Measurements from ENCODE around the gene LAIR1. TPM values are rescaled to one million over a fixed set of nuclear protein-coding genes. Genes with fewer than 3 reads are reported as not detected.
"Not testable (repeated sequence)": the region's sequence is repeated elsewhere in the genome, so short reads cannot be mapped to it uniquely, and the experiment has no call there.

The LAIR1 gene
- total RNA-seq (2014; rRNA removed; shearing (Covaris generic)): 0.37 TPM in 1 of 2 replicates, not detected in the other

DNA sequence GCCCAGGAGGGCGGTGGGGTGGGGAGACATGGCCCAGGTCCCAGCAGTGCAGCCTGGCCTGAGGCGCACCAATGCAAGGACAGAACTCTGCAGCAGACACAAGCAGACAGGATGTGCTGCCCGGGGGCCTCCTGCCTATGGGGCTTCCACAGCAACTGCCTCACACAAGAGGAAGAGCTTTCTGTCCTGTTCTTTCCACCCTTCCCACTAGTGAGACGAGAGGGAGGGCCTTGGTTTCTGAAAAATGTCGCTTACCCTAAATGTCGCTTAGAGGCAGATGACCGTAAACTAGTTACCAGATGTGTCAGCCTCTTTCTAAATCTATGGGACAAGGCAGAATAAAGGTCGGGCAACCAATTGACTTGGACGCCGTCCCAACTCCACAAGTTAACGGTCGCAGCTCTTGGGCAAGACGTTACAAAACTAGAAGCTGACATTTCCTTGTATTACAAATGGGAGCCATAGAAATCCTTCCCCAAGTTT lies at the start of gene LAIR1:
Gene LAIR1 (minus strand): TSS at position 157 of the 483 bp plus-strand sequence. CDS start 127 bp downstream, at position 30.
- in situ Hi-C loops (cut with HindIII; ENCODE audit: low sequenced_read_pairs): no loop called here
- DNase-seq (ENCODE audit: low spot score): no peak

DNA sequence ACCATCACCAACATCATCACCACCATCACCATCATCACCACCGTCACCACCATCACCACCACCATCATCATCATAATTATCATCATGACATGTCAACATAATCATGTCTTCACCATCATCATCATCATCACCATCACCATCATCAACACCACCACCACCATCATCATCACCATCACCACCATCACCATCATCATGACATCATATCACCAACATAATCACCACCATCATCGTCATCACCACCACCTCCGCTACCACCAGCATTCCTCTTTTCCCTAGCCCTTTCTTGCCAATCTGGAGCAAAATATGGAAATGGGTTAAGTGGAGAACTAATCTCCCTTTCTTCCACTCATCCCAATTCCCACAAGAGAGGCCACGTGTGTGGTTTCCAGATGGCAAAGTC lies 49.4 kb upstream of the LAIR1 start:
- no peak for DNase-seq (ENCODE audit: low spot score)
- in situ Hi-C loops (cut with HindIII; ENCODE audit: low sequenced_read_pairs): no loop called here

GRCh38 chr19:54412877-54413276 lies 48.1 kb upstream of the LAIR1 start:
- in situ Hi-C loops (cut with HindIII; ENCODE audit: low sequenced_read_pairs): no loop called here
- DNase-seq (ENCODE audit: low spot score): no peak

DNA sequence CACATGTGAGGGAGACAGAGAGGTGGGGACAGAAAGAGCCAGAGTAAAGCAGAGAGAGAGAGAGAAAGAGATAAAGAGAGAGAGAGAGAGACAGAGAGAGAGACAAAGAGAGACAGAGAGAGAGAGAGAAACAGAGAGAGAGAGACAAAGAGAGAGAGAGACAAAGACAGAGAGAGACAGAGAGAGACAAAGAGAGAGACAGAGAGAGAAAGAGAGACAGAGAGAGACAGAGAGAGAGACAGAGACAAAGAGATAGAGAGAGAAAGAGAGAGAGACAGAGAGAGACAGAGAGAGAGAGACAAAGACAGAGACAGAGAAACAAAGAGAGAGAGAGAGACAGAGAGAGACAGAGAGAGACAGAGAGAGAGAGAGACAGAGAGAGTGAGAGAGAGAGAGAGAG lies 46.3 kb upstream of the LAIR1 start:
- DNase-seq (ENCODE audit: low spot score): no peak
- in situ Hi-C loops (cut with HindIII; ENCODE audit: low sequenced_read_pairs): no loop called here

DNA sequence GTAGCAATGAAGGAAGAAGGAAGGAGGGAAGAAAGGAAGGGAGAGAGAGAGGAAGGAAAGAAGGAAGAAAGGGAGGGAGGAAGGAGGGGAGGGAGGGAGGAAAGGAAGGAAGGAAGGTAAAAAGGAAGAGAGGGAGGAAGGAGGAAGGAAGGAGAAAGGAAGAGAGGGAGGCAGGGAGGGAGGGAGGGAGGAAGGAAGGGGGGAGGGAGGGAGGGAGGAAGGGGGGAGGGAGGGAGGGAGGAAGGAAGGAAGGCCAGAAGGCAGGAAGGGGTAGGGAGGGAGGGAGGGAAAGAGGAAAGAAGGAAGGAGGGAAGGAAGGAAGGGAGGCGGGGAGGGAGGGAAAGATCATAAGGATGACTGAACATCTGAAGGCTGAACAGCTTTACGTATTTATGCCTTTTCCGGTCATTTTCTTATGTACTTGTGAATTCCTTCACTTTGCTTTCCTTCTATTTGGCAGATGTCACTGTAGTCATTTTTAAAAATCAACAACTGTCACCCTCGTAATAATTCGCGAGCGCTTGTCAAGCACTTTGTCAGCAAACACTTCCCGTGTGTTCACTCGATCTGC lies 43.8 kb upstream of the LAIR1 start:
- in situ Hi-C loops (cut with HindIII; ENCODE audit: low sequenced_read_pairs): no loop called here

GRCh38 chr19:54407780-54408179 lies 43.0 kb upstream of the LAIR1 start:
- in situ Hi-C loops (cut with HindIII; ENCODE audit: low sequenced_read_pairs): no loop called here
- no peak for DNase-seq (ENCODE audit: low spot score)

More for the DNA sequence above, 43.8 kb upstream of the LAIR1 start:
- DNase-seq (ENCODE audit: low spot score): no peak

DNA sequence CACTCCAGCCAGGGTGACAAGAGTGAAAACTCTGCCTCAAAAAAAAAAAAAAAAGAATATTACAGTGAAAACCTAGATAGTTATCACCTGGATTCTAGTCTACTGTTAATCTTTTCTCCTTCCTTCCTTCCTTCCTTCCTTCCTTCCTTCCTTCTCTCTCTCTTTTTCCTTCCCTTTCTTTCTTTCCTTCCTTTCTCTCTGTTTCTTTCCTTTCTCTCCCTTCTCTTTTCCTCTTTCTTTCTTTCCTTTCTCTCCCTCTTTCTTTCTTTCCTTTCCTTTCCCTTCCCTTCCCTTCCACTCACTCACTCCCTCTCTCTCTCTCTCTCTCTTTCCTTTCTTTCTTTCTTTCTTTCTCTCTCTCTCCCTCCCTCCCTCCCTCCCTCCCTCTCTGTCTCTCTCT lies 40.9 kb upstream of the LAIR1 start:
- no peak for DNase-seq (ENCODE audit: low spot score)
- in situ Hi-C loops (cut with HindIII; ENCODE audit: low sequenced_read_pairs): no loop called here

GRCh38 chr19:54403054-54403453 lies 38.3 kb upstream of the LAIR1 start:
- in situ Hi-C loops (cut with HindIII; ENCODE audit: low sequenced_read_pairs): no loop called here
- no peak for DNase-seq (ENCODE audit: low spot score)

GRCh38 chr19:54400913-54401312 lies 36.2 kb upstream of the LAIR1 start:
- in situ Hi-C loops (cut with HindIII; ENCODE audit: low sequenced_read_pairs): no loop called here
- no peak for DNase-seq (ENCODE audit: low spot score)

DNA sequence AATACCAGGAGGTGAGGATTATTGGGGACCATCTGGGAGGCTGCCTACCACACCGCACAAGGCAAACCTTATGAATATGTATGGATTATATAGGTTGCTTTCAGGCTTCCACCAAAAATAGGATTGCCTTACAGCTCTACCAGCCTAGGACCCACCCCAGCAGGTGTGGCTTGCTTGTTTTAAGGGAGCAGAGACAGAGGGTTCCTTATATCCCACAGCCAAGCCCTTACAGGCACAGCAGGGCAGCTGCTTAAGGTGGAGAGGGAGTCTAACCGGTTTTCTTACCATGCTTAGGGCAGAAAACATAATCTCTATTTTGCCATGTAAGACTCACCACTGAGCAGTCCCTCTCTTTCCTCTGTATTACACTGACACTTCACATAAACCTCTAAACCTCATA lies 34.5 kb upstream of the LAIR1 start:
- in situ Hi-C loops (cut with HindIII; ENCODE audit: low sequenced_read_pairs): no loop called here
- no peak for DNase-seq (ENCODE audit: low spot score)

DNA sequence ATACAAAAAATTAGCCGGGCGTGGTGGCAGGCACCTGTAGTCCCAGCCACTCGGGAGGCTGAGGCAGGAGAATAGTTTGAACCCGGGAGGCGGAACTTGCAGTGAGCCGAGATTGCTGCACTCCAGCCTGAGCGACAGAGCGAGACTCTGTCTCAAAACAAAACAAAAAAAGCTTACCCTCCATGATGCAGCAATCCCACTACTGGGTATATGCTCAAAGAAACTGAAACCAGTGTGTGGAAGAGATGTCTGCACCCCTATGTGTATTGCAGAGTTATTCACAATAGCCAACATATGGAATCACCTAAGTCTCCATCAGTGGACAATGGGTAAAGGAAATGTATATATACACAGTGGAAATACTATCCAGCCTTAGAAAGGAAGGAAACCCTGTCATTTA lies 31.0 kb upstream of the LAIR1 start:
- DNase-seq (ENCODE audit: low spot score): no peak
- in situ Hi-C loops (cut with HindIII; ENCODE audit: low sequenced_read_pairs): no loop called here

- DNase-seq (ENCODE audit: low spot score): no peak
- in situ Hi-C loops (cut with HindIII; ENCODE audit: low sequenced_read_pairs): no loop called here
These were observed 28.6 kb upstream of the LAIR1 start for GRCh38 chr19:54393381-54393780.

- in situ Hi-C loops (cut with HindIII; ENCODE audit: low sequenced_read_pairs): no loop called here
- DNase-seq (ENCODE audit: low spot score): no peak
These were observed 27.4 kb upstream of the LAIR1 start for GRCh38 chr19:54392105-54392504.

- in situ Hi-C loops (cut with HindIII; ENCODE audit: low sequenced_read_pairs): no loop called here
- DNase-seq (ENCODE audit: low spot score): no peak
These were observed 26.9 kb upstream of the LAIR1 start for GRCh38 chr19:54391589-54392061.

DNA sequence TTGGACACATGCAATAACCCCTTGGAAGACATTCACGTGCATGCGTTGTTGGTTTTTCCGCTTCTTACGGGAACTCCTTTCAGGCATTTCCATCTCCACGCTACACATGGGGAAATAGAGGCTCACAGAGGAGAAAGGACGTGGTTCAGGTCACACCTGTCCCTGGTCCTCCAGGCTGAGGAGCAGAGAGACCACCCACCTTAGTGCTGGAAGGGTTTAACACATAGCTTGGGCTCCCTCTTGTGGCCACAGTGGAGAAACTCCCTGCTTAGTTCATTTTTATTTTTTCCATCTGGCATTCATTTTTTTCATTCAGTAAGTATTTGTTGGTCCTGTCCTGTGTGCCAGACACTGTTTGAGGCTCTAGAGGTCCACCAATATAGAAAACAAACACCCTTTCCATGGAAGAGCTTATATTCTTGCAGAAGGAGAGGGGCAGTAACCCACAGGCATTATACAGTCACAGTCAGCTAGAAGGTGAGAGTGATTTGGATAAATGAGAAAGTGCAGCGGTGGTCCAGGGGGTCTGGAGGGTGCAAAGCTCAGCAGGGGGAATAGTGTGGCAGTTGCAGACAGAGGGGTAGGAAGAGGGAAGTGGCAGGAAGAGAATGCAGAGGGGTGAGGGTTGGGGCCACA lies 26.3 kb upstream of the LAIR1 start:
- in situ Hi-C loops (cut with HindIII; ENCODE audit: low sequenced_read_pairs): no loop called here

DNA sequence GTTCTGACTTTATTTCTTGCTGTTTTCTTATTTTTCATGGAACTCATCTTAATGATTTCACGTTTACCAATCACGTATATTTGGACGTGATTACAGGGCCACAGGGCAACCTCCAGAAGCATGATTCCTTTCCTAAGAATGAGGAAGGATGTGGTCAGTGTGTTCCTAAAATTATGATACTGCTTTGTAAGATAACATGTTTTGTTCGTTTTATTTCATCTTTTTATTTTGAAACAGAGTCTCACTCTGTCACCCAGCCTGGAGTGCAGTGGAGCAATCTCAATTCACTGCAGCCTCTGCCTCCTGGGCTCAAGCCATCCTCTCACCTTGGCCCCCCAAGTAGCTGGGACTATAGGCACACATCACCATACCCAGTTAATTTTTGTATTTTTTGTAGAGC lies 24.8 kb upstream of the LAIR1 start:
- no peak for DNase-seq (ENCODE audit: low spot score)
- in situ Hi-C loops (cut with HindIII; ENCODE audit: low sequenced_read_pairs): no loop called here

More for the DNA sequence above, 26.3 kb upstream of the LAIR1 start:
- DNase-seq (ENCODE audit: low spot score): peak; percentile 41

DNA sequence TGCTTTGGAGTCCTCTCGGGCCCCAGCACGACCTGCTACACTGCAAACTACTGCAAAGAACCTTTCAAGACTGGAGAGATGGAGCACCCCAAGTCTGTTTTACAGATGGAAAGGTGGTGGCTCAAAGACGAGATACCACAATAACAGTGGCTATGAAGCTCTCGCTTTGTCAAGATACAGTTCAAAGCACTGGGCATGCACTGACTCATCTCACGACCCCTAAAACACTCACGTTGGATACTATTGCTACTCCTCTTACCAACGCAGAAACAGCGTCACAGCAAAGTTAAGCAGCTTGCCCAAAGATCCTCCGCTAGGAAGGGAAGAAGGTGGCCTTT lies 24.0 kb upstream of the LAIR1 start:
- no peak for DNase-seq (ENCODE audit: low spot score)
- in situ Hi-C loops (cut with HindIII; ENCODE audit: low sequenced_read_pairs): no loop called here

- no peak for DNase-seq (ENCODE audit: low spot score)
- in situ Hi-C loops (cut with HindIII; ENCODE audit: low sequenced_read_pairs): no loop called here
These were observed 23.5 kb upstream of the LAIR1 start for GRCh38 chr19:54387991-54388801.

DNA sequence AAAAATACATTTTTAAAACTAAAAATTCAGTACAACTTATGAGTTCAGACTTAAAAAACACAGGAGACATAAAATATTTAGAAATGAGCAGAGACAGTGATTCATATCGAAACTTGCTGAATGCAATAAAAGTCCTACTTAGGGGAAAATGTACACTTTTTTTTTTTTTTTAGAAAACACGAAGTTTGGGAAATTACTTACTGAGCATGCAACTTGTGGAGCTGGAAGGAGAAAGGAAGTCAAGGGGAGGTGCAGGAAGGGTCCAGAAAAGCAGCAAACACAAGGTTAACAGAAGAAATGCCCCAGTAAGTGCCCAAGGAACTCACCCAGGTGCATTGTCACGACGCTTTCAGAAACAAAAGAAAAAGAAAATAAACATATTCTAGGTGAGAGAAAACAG lies 18.6 kb upstream of the LAIR1 start:
- in situ Hi-C loops (cut with HindIII; ENCODE audit: low sequenced_read_pairs): no loop called here
- no peak for DNase-seq (ENCODE audit: low spot score)

- DNase-seq (ENCODE audit: low spot score); in situ Hi-C loops (cut with HindIII; ENCODE audit: low sequenced_read_pairs): not testable (repeated sequence)
These were observed 17.3 kb upstream of the LAIR1 start for GRCh38 chr19:54382041-54382440.

All from G401 (cell line).